DOHH2 (cell line): ENCODE measurements around the gene INSC.

ENCODE experiments used
- H3F3A ChIP-seq: fragments of 200-600 bp; sonication (generic), shearing (Covaris generic); 2 replicates; pipeline ENCODE4 v1.6.0; 2016; ENCODE audit warnings: antibody characterized with exemption, mild to moderate bottlenecking; ENCODE audit not compliant: control insufficient read depth, insufficient read depth
- H3K27ac ChIP-seq: fragments of 200-600 bp; sonication (generic); 2 replicates; pipeline ENCODE4 v1.5.1; 2014; ENCODE audit warnings: low read depth, mild to moderate bottlenecking, low read length, moderate library complexity
- H3K27me3 ChIP-seq: fragments of 200-600 bp; sonication (generic); 2 replicates; pipeline ENCODE4 v1.6.1; 2014; ENCODE audit warnings: mild to moderate bottlenecking, low read length, mixed read lengths; ENCODE audit not compliant: control insufficient read depth
- H3K36me3 ChIP-seq: fragments of 200-600 bp; sonication (generic); 2 replicates; pipeline ENCODE4 v1.6.1; 2014; ENCODE audit warnings: mild to moderate bottlenecking, low read length, moderate library complexity, mixed read lengths; ENCODE audit not compliant: control insufficient read depth
- H3K4me1 ChIP-seq: fragments of 200-600 bp; sonication (generic); 2 replicates; pipeline ENCODE4 v1.6.1; 2014; ENCODE audit warnings: mild to moderate bottlenecking, low read length, mixed read lengths; ENCODE audit not compliant: control insufficient read depth
- H3K4me2 ChIP-seq: fragments of 200-600 bp; sonication (generic); 2 replicates; pipeline ENCODE4 v1.6.0; 2014; ENCODE audit warnings: mild to moderate bottlenecking, low read length, moderate library complexity
- H3K4me3 ChIP-seq: fragments of 200-600 bp; sonication (generic); 2 replicates; pipeline ENCODE4 v1.5.1; 2014; ENCODE audit warnings: mild to moderate bottlenecking, low read length, mixed read lengths
- H3K79me2 ChIP-seq: fragments of 200-600 bp; sonication (generic); 2 replicates; pipeline ENCODE4 v1.6.1; 2014; ENCODE audit warnings: mild to moderate bottlenecking, low read length, mixed read lengths; ENCODE audit not compliant: control insufficient read depth
- H3K9me2 ChIP-seq: fragments of 200-600 bp; sonication (generic); replicated peaks from 2 replicates; pipeline ENCODE4 v1.6.1; 2014; ENCODE audit warnings: mild to moderate bottlenecking, low read length, mixed read lengths; ENCODE audit not compliant: control insufficient read depth
- H3K9me3 ChIP-seq: fragments of 200-600 bp; sonication (generic); 2 replicates; pipeline ENCODE4 v1.6.1; 2014; ENCODE audit warnings: antibody characterized with exemption, low read length, mixed read lengths; ENCODE audit not compliant: control insufficient read depth, insufficient read depth
- H4K20me1 ChIP-seq: fragments of 200-600 bp; sonication (generic); 2 replicates; pipeline ENCODE4 v1.6.0; 2014; ENCODE audit warnings: low read depth, mild to moderate bottlenecking, antibody characterized with exemption, low read length, moderate library complexity; ENCODE audit not compliant: control insufficient read depth, insufficient read depth
- CTCF ChIP-seq: fragments of 200-600 bp; sonication (generic); IDR thresholded peaks from one replicate; pipeline ENCODE4 v1.5.1; 2014; ENCODE audit warnings: antibody characterized with exemption, mild to moderate bottlenecking, low read depth, low read length; ENCODE audit not compliant: poor library complexity, severe bottlenecking
- EZH2phosphoT487 ChIP-seq: fragments of 200-600 bp; sonication (generic); IDR thresholded peaks from 2 replicates; pipeline ENCODE4 v1.6.1; 2017; ENCODE audit warnings: borderline replicate concordance, mild to moderate bottlenecking, antibody characterized with exemption, low read length, moderate library complexity, mixed read lengths

Gene INSC

GRCh38 chr11:15144347-15144746 lies 29.6 kb downstream of the INSC start:
- TF ChIP-seq CTCF (no peak), EZH2phosphoT487 (no peak)
- Histone ChIP-seq H3F3A (no peaks in the 10 kb centered on the region), H4K20me1 (no peaks in the 10 kb centered on the region), H3K9me2 (no peaks in the 10 kb centered on the region), H3K4me1 (no peaks in the 10 kb centered on the region), H3K79me2 (no peaks in the 10 kb centered on the region), H3K27me3 (no peaks in the 10 kb centered on the region), H3K4me2 (no peak overlapping the region), H3K36me3 (no peaks in the 10 kb centered on the region), H3K27ac (no peak overlapping the region), H3K4me3 (no peak overlapping the region), H3K9me3 (no peaks in the 10 kb centered on the region)

- Histone ChIP-seq H3K36me3 (no peaks in the 10 kb centered on the region), H3K4me1 (no peaks in the 10 kb centered on the region), H3F3A (no peaks in the 10 kb centered on the region), H3K27me3 (no peaks in the 10 kb centered on the region), H3K4me2 (no peak overlapping the region), H3K9me3 (no peaks in the 10 kb centered on the region), H4K20me1 (no peaks in the 10 kb centered on the region), H3K4me3 (no peak overlapping the region), H3K9me2 (no peaks in the 10 kb centered on the region), H3K79me2 (no peaks in the 10 kb centered on the region), H3K27ac (no peak overlapping the region)
- no peak for TF ChIP-seq EZH2phosphoT487
- TF ChIP-seq CTCF = no peak
These were observed 30.4 kb downstream of the INSC start for GRCh38 chr11:15145151-15145550.

- no peak overlapping the region for H3K4me2 ChIP-seq
- no peaks in the 10 kb centered on the region for H3K79me2 ChIP-seq
- no peak overlapping the region for H3K27ac ChIP-seq
- H3F3A ChIP-seq = no peaks in the 10 kb centered on the region
- no peak overlapping the region for H3K4me3 ChIP-seq
- H3K4me1 ChIP-seq = no peaks in the 10 kb centered on the region
- no peaks in the 10 kb centered on the region for H3K9me3 ChIP-seq
- H3K27me3 ChIP-seq = no peaks in the 10 kb centered on the region
- H3K9me2 ChIP-seq = no peaks in the 10 kb centered on the region
- no peaks in the 10 kb centered on the region for H3K36me3 ChIP-seq
- TF ChIP-seq EZH2phosphoT487 (no peak), CTCF (no peak)
- no peaks in the 10 kb centered on the region for H4K20me1 ChIP-seq
These were observed 30.9 kb downstream of the INSC start for GRCh38 chr11:15145615-15146014.
